Measurements from ENCODE around the gene PAOX.

GRCh38 chr10:133378251-133379096, 588 bp upstream of the PAOX start:
- TF ChIP-seq, protein P1, sequence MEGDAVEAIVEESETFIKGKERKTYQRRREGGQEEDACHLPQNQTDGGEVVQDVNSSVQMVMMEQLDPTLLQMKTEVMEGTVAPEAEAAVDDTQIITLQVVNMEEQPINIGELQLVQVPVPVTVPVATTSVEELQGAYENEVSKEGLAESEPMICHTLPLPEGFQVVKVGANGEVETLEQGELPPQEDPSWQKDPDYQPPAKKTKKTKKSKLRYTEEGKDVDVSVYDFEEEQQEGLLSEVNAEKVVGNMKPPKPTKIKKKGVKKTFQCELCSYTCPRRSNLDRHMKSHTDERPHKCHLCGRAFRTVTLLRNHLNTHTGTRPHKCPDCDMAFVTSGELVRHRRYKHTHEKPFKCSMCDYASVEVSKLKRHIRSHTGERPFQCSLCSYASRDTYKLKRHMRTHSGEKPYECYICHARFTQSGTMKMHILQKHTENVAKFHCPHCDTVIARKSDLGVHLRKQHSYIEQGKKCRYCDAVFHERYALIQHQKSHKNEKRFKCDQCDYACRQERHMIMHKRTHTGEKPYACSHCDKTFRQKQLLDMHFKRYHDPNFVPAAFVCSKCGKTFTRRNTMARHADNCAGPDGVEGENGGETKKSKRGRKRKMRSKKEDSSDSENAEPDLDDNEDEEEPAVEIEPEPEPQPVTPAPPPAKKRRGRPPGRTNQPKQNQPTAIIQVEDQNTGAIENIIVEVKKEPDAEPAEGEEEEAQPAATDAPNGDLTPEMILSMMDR (conservative IDR thresholded peaks at IDR 0.05; ENCODE audit: low read depth, low read length) = no peak
- TF ChIP-seq CEBPB (IDR thresholded peaks at IDR 0.05; ENCODE audit: low read depth, low read length) = no peak
- no peak for TF ChIP-seq POLR2A (IDR thresholded peaks at IDR 0.05; ENCODE audit: low read depth, low read length)
- no peak for TF ChIP-seq RAD21 (IDR thresholded peaks at IDR 0.05; ENCODE audit: low read length)
- no peak for TF ChIP-seq MXI1 (IDR thresholded peaks at IDR 0.05; ENCODE audit: borderline replicate concordance, low read depth, low read length)
- TF ChIP-seq NFE2L2 (IDR thresholded peaks at IDR 0.05; ENCODE audit: low read depth, low read length) = no peak
- no peak for TF ChIP-seq SMC3 (IDR thresholded peaks at IDR 0.05; ENCODE audit: low read depth, low read length)
